Measurements from ENCODE around the gene ZNF296. TPM values are rescaled to one million over a fixed set of nuclear protein-coding genes. Genes with fewer than 3 reads are reported as not detected.

ZNF296 gene
- polyA plus RNA-seq, 1 experiment, result 0.09 TPM

GRCh38 chr19:45032421-45032820 is 43.9 kb downstream of the ZNF296 start:
- CTCF ChIA-PET, result interaction anchor here (2.3 kb wide), 1 partner anchor 27 kb away, joined by 7 read pairs; no protein-coding TSS in a partner anchor
- DNase-seq (ENCODE audit: low read depth), result no peak

GRCh38 chr19:45030825-45031224 is 45.5 kb downstream of the ZNF296 start:
- Histone ChIP-seq H3K4me3 (ENCODE audit: low read depth, low read length) (no peak overlapping the region), H3K27me3 (ENCODE audit: control insufficient read depth, insufficient read depth, low read length) (no peaks in the 10 kb centered on the region), H3K36me3 (ENCODE audit: control insufficient read depth, insufficient read depth, low read length) (peaks cover 11% of the 10 kb centered on the region)
- TF ChIP-seq CTCF (IDR thresholded peaks at IDR 0.05; ENCODE audit: insufficient read depth, low read depth, low read length), result no peak
- no peak for DNase-seq (ENCODE audit: low read depth)
- ChIA-PET POLR2A (no interaction called here), CTCF (interaction anchor here (2.3 kb wide), 1 partner anchor 29 kb away, joined by 7 read pairs; no protein-coding TSS in a partner anchor)

More at GRCh38 chr19:45032421-45032820, 43.9 kb downstream of the ZNF296 start:
- TF ChIP-seq CTCF (IDR thresholded peaks at IDR 0.05; ENCODE audit: insufficient read depth, low read depth, low read length), result no peak
- Histone ChIP-seq H3K36me3 (ENCODE audit: control insufficient read depth, insufficient read depth, low read length) (peaks cover 11% of the 10 kb centered on the region), H3K27me3 (ENCODE audit: control insufficient read depth, insufficient read depth, low read length) (no peaks in the 10 kb centered on the region), H3K4me3 (ENCODE audit: low read depth, low read length) (no peak overlapping the region)
- POLR2A ChIA-PET, result no interaction called here

GRCh38 chr19:45027371-45027770 is 48.9 kb downstream of the ZNF296 start:
- no peak overlapping the region for H3K4me3 ChIP-seq (ENCODE audit: low read depth, low read length)
- ChIA-PET CTCF (interaction anchor here (0.7 to 3.0 kb wide), 4 partner anchors 10 to 32 kb away, joined by 3 to 6 read pairs (median 3); partner anchors contain the start of gene CLASRP), POLR2A (no interaction called here)
- peaks cover 10% of the 10 kb centered on the region for H3K36me3 ChIP-seq (ENCODE audit: control insufficient read depth, insufficient read depth, low read length)
- TF ChIP-seq CTCF (IDR thresholded peaks at IDR 0.05; ENCODE audit: insufficient read depth, low read depth, low read length), result no peak
- DNase-seq (ENCODE audit: low read depth), result no peak
- no peaks in the 10 kb centered on the region for H3K27me3 ChIP-seq (ENCODE audit: control insufficient read depth, insufficient read depth, low read length)

GRCh38 chr19:45025264-45025663 is 51.0 kb downstream of the ZNF296 start:
- DNase-seq (ENCODE audit: low read depth), result no peak
- no peak for TF ChIP-seq CTCF (IDR thresholded peaks at IDR 0.05; ENCODE audit: insufficient read depth, low read depth, low read length)

GRCh38 chr19:45023048-45023447 is 53.2 kb downstream of the ZNF296 start:
- POLR2A ChIA-PET, result no interaction called here
- no peak for DNase-seq (ENCODE audit: low read depth)
- TF ChIP-seq CTCF (IDR thresholded peaks at IDR 0.05; ENCODE audit: insufficient read depth, low read depth, low read length), result no peak
- CTCF ChIA-PET, result interaction anchor here (0.9 kb wide), 1 partner anchor 9 kb away, joined by 3 read pairs; no protein-coding TSS in a partner anchor
- Histone ChIP-seq H3K4me3 (ENCODE audit: low read depth, low read length) (no peak overlapping the region), H3K36me3 (ENCODE audit: control insufficient read depth, insufficient read depth, low read length) (peaks cover 7% of the 10 kb centered on the region), H3K27me3 (ENCODE audit: control insufficient read depth, insufficient read depth, low read length) (no peaks in the 10 kb centered on the region)

More at GRCh38 chr19:45025264-45025663, 51.0 kb downstream of the ZNF296 start:
- Histone ChIP-seq H3K4me3 (ENCODE audit: low read depth, low read length) (no peak overlapping the region), H3K36me3 (ENCODE audit: control insufficient read depth, insufficient read depth, low read length) (peaks cover 9% of the 10 kb centered on the region), H3K27me3 (ENCODE audit: control insufficient read depth, insufficient read depth, low read length) (no peaks in the 10 kb centered on the region)
- ChIA-PET POLR2A (no interaction called here), CTCF (no interaction called here)

Measured in BJ (cell line).